Stimulated activated CD8-positive, alpha-beta memory T cell treated with anti-CD3 and anti-CD28 coated beads, Interleukin-4, amount 100 ng/mL, for 4 hours (primary cell): ENCODE measurements around the gene CNGA2.
"Not testable (repeated sequence)": the region's sequence is repeated elsewhere in the genome, so short reads cannot be mapped to it uniquely, and the experiment has no call there.

Experiments
- DNase-seq, 2 donors: peaks; one replicate each; pipeline ENCODE4 v3.0.0-alpha.2; 2020; ENCODE audit warnings: low read depth in 2 of 2, low spot score in 1 of 2

Gene CNGA2

GRCh38 chrX:151734446-151734845, at the start of gene CNGA2:
Gene CNGA2 (plus strand): TSS chrX:151734746. CDS start chrX:151738484, 3,738 bp downstream.
- no peak for DNase-seq

DNA sequence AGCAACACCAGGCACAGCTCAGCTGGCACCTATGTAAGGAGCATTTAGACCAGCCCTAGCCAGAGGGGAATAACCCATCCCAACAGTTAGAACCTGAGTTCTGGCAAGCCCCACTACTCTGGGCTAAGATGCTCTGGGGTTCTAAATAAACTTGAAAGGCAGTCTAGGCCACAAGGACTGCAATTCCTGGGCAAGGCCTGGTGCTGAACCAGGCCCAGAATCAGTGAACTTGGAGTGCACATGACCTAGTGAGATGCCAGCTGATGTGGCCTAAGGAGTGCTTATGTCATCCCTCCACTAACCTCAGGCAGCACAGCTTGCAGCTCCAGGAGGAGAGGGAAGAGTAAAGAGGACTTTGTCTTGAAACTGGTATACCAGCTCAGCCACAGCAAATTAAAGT, 46.9 kb upstream of the CNGA2 start:
- no peak for DNase-seq

DNA sequence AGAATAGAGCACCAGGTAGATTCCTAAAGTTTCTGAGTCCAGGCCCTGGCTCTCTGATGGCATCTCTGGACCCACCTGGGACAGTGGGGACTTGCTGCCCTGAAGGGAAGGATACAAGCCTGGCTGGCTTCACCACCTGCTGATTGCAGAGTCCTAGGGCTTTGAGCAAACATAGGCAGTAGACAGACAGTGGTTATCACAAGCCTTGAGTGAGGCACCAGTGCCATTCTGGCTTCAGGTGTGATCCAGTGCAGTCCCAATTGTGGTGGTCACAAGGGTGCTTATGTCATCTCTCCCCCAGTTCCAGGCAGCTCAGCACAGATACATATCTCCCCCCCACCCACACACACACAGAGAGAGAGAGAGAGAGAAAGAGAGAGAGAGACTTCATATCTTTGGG, 45.9 kb upstream of the CNGA2 start:
- DNase-seq: no peak

- DNase-seq: no peak
Measured at GRCh38 chrX:151692825-151693224, 41.7 kb upstream of the CNGA2 start.

DNA sequence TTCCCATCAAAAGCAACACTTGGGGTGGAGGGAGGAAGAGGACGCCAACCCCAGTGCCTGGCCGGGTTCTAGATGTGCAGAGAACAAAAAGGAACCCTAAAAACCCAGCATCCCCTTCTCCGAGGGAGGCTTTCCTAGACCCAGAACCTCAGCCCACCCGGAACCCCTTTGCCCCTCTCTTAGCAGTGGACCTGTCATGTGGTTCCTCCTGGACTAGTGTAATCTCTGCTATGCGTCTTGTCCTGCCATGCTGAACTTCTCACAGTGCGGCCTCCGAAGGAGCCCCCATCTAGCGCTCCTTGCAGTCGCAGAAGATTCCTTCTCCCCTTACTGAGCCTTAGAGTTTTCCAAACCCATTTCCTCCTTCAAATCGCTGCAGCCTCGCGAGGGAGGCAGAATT, 40.4 kb upstream of the CNGA2 start:
- DNase-seq: no peak

DNA sequence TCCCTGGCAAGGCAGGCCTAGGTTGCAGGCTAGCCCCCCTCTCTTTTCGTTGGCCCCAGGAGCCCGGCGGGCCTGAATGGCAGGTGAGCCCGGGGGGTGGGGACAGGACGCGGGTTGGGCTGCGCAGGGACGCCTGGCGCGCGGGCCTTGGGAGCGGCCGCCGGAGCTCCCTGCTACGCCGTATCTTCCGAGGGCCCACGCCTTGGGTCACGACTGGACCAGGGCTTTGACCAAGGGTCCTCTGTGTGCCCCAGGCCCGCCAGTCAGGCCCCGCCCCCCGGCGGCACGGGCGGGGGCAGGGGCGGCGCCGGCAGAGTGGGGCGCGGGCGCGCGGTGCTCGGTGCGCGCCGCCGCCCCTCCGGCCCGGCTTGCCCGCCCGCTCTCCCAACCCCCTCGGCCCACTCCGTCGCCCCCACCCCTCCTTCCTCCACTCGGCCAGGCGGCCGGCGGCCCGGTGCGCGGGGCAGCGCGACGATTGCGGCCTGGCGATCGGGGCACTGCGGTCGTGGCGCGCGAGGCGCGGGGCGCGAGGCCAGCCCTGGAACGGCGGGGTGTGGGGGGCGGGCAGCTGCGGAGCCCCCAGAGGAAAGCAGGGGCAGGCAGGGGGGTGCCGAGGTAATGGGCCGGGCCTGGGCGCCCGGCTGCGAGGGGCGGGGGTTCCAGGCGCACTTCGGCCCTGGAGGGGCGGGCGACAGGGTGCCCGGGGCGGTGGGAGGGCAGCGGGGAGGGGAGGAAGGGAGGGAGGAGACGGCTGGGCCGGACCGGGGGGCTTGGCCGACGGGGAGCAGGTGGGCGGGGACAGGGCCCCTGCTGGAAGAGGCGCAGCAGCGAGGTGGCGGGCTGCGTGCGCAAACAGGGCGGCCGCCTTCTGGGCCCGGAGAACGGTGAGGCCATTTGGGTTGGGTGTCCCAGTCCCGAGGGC, 39.6 kb upstream of the CNGA2 start, which contains the start of gene PRRG3:
Gene PRRG3 (plus strand): TSS at position 798 of the 922 bp plus-strand sequence. CDS start 3,357 bp downstream, outside the sequence.
- DNase-seq: no peak

GRCh38 chrX:151695583-151696340, 38.8 kb upstream of the CNGA2 start:
- DNase-seq: no peak

DNA sequence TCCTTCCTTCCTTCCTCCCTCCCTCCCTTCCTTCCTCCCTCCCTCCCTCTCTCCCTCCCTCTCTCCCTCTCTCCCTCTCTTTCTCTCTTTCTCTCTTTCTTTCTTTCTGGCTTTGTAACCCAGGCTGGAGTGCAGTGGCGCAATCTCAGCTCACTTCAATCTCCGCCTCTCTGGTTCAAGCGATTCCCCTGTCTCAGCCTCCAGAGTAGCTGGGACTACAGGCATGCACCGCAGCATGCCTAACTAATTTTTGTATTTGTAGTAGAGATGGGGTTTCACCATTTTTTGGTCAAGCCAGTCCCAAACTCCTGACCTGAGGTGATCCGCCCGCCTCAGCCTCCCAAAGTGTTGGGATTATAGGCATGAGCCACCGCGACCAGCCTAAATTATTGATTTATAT, 37.5 kb upstream of the CNGA2 start:
- not testable (repeated sequence) for DNase-seq

DNA sequence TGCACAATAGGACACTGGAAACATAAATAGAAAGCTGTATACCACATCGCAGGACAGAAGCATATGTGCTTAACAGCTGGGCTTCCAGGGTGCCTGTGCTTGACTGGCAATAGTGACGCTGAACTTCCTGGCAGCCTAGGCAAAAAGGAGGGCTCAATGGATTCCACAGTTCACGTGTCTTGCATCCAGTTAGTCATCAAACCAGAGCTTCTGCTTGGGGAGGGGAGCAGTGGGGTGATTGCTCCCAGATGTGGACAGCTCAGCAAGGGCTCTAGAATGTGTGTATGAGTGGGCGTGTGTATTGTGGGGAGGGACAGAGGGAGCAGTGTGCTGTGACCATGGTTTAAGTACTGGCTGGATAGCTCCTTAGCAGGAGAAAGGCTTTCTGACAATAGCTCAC, 37.0 kb upstream of the CNGA2 start:
- no peak for DNase-seq

DNA sequence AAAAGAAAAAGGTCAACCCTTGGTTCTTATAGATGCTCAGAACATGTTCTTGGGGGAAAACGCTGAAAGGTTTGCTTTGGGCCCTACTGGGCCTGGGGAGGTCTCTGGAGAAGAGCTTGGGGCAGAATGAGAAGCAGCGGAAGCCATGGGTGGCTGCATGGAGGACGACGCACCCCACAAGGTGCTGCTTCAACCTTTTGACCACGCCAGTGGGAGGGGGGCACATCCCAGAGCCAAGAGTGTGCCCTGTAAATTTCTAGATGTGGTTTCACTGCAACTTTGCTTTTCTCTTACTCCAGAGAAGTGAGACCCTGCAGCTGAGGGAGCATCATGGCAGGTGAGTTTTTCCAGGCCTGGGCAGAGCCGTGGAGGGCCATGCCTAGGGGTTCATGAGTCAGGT, 36.1 kb upstream of the CNGA2 start:
- DNase-seq: no peak

GRCh38 chrX:151699746-151700145, 34.8 kb upstream of the CNGA2 start:
- DNase-seq: no peak

GRCh38 chrX:151700581-151700980, 34.0 kb upstream of the CNGA2 start:
- no peak for DNase-seq

DNA sequence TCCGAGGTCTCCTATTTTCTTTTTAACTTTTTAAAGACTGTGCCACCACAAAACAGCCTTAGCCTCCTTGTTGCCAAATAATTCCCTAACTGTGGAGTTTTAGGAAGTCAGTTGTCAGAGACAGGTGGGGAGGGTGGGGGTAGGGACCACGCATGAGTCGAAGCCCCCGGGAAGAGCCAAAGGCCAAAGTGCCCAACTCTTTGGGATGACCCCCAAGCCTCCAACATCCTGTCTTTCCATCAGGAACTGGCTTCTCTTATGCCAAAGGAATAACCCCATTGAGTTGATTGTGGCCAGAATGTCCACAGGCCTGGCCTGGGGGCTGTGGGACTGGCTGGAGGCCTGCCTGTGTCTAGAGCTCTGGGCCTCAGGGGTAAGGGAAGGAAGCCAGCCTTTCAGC, 33.5 kb upstream of the CNGA2 start:
- no peak for DNase-seq

DNA sequence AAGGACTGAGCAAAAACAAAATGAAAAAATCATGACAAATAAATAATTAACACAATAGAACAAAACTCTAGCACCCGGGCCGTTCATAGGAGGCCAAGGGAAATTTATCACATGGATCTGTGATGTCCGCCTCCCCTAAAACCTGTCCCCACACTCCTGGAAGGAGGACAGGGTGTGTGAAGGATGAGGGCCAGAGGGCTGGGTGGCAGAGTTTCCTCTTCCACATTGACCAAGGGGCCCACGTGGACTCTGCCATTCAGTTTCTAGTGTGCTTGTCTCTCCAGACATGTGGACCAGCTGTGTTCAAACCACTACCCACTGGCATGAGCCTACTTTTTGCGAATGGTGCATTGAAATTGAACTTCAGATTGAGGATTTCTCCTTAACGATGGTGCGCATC, 33.0 kb upstream of the CNGA2 start:
- no peak for DNase-seq

DNA sequence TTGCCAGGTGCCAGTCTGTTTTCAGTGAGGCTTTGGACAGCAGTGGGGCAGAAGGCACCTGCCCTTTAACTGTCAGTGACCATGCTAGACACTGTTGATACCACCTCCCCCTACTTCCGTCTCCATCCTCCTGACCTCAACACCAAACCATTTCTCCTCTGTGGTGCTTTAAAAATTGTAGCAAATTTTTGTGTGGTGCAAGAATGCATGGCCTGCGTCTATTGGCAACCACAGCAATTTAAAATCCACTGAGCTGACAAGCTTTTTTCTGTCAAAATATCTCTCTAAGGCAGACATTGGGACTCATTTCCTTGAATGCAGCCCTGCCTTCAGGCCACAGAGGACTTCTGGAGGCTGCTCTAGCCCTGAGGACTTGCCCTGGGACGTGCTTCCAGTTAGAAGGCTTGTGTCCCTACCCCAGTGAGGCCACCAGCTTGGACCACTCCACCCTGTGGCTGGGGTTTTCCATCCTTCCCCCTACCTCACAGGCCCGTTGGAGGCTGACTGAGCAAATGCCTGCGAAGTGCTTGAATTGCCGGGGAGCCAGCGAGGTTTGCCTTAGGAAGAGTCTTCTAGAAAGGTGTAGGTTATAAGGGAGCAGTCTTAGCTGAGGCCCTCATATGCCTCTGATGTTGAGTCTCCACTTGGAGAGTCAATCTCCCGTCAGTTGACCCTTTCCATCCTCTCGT, 32.4 kb upstream of the CNGA2 start:
- no peak for DNase-seq

GRCh38 chrX:151702741-151703340, 31.7 kb upstream of the CNGA2 start:
- DNase-seq: no peak

DNA sequence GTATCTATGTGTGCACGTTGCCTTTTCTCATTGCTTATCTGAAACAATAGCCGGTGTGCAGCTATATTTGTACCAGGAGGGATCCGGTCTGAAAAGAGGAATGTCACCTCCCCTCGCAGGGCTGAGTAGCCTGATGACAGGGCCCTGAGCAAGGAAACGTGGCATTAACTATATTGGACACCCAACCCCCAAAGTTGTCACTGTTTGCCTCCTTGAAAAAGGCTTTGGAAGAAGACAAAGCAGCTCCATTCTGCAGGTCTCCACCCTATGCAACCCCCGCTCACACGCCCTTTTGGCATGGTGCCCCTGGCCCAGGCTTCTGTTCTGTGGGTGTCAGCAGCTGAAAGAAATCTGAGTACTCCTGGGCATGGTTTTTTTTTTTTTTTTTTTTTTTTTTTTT, 31.1 kb upstream of the CNGA2 start:
- DNase-seq: no peak

DNA sequence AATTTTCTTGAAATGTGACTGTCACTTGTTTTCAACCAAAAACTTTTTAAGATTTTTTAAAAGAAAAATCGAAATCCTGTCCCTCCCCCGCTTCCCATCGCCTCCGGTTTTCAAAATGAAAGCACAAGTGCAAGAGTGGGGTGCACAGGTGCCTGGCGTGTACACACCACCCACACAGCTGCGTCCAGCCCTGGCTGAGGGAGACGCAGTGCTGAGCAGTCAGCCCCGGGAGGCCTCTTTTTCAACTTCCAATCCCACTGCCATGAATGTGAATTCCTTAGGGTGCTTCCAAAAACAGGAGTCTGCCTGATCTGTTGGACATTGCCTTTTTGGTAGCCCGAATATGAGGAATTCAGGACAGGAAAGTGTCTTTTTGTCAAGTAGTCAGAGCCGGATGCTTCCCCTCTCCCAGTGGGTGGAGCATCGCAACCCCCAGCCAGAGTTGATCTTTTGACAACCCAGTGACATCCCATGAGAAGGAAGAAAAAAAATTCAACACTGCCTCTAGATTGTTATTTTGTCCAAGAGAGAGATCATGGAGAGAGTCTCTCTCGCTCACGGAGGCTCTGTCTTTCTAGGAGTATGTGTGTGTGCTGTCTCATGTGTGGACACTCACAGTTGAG, 30.4 kb upstream of the CNGA2 start:
- DNase-seq: no peak

GRCh38 chrX:151708821-151709220, 25.7 kb upstream of the CNGA2 start:
- no peak for DNase-seq

DNA sequence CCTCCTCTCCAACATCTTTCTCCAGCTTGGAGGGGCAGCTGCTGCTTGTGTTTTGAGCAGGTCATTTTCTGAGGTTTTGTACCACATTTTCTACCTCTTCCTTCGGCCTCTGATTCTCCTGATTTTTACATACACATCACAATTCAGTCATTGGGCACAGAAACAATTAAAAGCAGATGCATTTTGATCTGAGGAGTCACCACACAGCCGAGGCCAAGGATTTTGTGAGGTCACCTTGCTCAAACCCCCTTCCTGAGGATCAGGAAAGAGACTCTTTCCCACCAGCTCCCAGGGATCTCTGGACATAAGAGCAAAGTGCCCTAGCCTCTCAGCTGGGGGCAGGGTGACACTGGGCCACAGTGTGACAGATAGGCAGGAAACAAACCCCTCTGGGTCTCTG, 24.1 kb upstream of the CNGA2 start:
- DNase-seq: no peak

- no peak for DNase-seq
Measured at GRCh38 chrX:151711154-151711553, 23.4 kb upstream of the CNGA2 start.
